HG03571 (cell line): ENCODE data around the gene KREMEN1.
"Not testable (repeated sequence)": the region's sequence is repeated elsewhere in the genome, so short reads cannot be mapped to it uniquely, and the experiment has no call there.

Source experiments
- ATAC-seq: cut with Tn5 transposase; IDR thresholded peaks from one replicate; pipeline ENCODE4 v1.9.1; 2021; ENCODE audit not compliant: unreplicated experiment

KREMEN1 gene

DNA sequence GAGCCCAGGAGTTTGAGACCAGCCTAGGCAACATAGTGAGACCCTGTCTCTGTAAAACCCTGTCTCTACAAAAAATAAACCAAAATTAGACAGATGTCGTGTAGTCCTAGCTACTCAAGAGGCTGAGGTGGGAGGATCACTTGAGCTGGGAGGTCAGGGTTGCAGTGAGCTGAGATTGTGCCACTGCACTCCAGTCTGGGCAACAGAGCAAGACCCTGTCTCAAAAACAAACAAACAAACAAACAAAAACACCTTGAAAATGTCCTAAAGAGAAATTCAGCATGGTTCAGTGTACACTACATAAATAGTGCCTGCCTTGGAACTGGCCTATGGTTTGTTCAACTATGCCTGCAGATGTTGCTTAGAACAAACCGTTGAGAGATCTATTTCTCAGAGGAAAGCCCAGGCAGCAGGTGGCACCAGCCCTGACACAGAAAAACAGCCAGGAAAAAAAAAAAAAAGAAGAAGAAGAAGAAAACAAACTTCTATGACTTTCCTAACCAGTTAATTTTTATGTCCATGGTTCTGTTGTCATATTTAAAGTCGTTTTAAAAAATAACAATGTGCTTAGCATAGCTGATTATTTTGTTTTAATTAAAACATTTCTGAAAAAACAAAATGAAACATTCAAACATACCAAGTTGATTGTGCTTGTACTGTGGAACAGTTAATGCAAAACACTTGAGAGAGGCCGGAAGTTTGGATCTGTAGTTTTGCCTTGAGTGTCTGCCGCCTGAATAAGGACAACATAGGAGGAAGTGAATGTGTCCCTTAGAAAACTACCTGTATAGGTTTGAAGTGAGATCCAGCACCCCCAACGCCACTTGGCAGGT, 5.4 kb downstream of the KREMEN1 start:
- no peak for ATAC-seq

DNA sequence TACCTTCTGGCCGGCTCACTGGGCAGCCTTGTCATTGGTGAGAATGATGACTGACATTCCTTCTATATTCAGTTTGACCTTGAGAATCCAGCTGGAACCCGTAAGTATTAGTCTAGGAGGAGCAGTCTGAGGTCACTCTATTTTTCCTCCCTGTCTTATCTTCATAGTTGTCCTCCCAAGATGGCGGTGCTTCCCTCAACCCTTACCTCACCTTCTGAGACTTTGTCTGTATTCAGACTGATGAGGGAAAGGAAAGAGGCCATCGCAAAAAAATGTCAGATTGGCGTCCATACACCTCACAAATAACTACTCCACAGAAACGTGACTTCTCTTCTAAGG, 6.0 kb downstream of the KREMEN1 start:
- no peak for ATAC-seq

GRCh38 chr22:29079218-29079901, 6.5 kb downstream of the KREMEN1 start:
- ATAC-seq, result no peak

DNA sequence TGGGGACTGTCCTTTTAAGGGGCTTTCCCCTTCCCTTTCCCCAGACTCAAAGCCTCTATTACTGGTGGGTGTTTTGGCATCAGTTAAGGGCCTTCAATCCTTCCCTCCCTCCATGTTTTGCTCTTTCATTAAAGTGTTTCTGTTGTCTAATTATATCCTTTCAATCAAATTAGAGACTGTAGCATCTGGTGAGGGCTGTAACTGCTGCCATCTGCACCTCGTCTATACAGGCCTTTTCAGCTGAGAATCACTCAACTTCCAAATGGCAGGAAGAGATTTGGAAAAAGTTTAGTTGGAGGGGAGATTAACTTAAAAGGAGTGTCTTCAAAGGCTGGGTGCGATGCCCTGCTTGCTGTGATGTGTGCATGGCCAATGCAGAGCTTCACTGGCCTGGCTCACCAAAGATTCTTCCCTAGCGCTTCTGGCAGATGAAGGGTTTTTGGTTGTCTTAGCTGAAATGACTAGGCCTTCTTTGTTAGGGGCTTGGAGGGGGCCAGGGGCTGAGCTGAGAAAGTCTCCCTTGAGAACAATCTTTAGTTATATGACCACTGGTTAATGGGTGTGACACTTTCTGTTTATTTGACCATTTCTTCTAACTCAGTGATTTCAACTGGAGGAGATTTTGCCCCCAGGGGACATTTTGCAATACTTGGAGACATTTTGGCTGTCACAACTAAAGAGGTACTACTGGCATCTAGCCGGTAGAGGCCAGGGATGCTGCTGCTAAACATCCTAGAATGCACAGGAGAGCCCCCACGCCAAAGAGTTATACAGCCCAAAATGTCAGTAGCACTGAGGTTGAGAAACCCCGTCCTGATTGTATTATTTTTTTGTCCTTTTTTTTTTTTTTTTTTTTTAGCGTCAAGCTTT, 7.5 kb downstream of the KREMEN1 start:
- ATAC-seq, result no peak

GRCh38 chr22:29081517-29082236, 8.8 kb downstream of the KREMEN1 start:
- no peak for ATAC-seq

- no peak for ATAC-seq
Observed at GRCh38 chr22:29082826-29083545, 10.2 kb downstream of the KREMEN1 start.

GRCh38 chr22:29083576-29083932, 10.7 kb downstream of the KREMEN1 start:
- ATAC-seq, result not testable (repeated sequence)

DNA sequence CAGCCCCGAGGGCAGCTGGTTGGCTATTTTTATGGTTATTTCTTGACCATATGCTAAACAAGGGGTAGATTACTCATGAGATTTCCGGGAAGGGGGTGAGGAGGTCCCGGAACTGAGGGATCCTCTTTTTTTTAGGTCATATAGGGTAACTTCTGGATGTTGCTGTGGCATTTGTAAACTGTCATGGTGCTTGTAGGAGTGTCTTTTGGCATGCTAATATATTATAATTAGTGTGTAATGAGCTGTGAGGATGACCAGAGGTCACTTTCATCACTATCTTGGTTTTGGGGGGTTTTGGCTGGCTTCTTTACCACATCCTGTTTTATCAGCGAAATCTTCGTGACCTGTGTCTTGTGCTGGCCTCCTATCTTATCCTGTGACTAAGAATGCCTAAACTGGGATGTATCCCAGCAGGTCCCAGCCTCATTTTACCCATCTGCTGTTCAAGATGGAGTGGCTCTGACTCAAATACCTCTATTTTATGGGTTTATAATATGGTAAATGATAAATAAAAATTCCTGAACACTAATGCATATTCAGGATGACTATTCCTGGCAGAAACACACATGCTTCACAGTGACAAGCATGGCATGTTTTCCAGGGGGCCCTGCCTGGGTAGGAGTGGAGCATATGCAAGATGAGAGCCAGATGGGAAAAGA, 11.2 kb downstream of the KREMEN1 start:
- no peak for ATAC-seq

DNA sequence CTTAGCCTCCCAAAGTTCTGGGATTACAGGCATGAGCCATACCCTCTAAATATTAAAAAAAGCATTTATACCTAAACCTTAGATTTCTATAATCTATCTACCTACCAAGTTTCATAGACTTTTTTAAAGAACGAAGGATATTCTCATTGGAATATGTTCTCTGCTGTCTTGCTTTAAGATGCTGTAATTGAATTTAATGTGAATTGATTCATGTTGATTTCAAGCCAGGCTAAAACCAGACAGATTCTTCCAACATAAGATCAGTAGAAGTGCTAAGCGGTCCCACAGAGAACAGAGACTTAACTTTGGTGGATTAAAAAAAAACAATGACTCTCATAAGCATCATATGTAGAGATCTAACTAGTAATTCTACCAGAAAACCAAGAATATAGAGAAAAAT, 14.2 kb downstream of the KREMEN1 start:
- ATAC-seq, result no peak

DNA sequence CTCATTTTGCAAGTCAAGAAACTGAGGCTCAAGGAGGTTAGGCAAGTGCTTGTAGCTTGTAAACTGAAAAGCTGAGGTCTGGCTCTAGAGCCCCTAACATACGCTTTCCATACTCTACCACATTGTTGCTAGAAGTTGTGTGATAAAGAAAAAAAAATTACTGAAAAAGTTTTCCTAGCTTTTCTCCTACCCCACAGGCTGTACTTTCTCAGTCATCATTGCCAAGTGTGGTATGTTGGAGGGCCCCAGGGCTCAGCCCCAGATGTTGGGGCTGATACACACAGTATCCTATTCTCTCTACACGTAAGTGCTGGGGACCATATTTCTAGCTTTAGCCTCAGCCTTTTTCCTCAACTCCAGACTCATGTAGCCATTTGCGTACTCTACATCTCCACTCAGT, 16.0 kb downstream of the KREMEN1 start:
- no peak for ATAC-seq

DNA sequence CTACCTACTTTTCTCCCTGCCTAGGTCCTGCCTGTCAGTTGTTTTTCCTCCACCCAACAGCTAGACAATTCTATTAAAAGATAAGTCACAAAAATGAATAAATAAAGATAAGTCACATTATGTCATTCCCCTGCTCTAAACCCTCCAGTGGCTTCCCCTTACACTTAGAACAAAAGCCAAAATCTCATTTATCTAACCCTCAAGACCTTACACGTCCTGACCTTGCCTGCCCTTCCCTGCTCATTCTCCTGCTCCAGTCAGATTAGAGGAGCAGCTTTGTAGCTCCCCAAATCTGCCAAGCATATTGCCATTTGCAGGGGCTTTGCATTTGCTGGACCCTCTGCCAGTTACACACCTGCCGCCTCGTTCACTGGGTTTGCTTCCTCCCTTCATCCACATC, 16.7 kb downstream of the KREMEN1 start:
- ATAC-seq, result no peak

DNA sequence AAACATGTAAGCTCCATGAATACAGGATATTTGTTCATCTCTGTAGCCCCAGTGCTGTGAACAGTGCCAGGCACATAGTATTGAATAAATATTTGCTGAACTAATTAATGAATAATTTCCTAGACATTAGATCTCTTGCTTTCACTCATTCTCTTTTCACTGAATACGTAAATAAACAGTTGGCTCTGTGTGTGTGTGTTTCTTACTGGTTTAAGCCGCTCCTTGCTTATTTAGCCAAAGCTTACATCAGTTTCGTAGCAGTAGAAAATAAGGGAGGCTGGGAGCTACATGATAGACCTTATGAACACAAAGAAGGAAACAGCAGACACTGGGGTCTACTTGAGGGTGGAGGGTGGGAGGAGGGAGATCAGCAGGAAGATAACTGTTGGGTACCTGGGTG, 17.2 kb downstream of the KREMEN1 start:
- ATAC-seq, result no peak

DNA sequence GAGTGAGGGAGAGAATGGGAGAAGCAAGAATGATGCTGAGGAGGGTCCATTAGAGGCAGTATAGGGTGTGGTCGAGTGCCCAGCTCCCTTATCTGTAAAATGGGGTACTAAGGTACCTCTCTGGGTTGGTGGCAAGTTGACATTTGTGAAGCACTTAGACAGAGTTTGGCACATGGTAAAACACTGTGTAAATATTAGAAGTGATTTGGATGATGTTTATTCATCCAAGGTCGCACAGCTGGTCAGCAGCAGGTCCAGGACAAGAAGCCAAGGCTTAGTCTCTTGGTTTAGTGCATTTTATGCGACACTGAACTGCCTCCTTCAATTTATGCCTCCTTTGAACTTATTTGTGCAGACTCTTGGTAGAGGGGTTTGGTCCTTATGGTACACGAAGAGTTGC, 19.4 kb downstream of the KREMEN1 start:
- no peak for ATAC-seq

DNA sequence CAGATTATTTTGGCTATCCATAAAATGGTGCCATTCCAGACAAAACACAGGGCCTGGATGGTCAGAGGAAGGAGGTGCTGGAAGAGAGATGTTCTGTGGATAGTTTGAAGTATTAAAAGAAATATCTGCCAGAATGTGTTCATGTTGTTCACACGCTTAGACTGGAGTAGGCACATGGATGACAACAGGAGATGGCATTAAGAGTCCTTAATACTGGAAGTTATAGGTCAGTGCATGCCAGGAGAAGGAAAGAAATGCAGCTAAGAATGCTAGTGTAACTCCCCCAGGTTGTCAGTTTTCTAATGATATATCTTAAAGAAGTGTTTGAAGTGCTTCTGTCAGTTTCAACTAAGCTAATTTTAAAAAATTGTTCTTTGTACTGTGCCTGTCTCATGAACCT, 20.2 kb downstream of the KREMEN1 start:
- ATAC-seq, result no peak

DNA sequence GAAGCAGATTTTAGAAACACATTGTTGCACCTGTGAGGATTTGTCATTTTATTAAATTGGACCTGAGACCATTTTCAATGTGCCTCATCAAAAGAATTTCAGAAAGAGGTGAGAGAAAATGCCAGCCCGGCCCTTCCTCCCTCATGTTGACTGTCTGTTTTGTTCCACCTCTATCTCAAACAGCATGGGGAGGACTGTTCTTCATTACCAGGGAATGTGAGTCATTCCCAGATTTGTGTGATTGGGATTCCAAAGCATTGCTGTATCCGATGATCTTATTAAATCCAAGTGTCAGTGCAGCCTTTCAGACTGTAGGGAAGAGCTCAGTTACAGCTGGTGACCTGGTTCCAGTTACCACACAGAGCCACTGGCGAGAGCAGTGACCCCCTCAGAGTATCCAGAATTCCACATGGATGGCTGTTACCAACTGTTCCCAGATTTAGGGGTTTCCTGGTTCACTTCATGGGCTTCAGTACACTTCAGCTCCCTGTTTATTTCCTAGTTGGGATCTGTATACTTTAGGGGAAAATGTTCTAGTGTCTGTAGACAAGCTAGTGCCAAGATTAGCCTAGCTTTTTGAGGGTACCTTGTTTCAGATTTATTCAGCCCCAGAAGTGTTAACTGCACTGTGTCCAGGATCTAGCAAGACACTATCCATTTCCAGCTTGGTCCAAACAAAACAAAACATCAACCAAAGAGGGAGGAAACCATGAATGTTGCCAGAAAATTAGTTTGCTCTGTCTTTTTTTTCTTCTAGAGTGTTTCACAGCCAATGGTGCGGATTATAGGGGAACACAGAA, 20.9 kb downstream of the KREMEN1 start:
- ATAC-seq, result no peak

DNA sequence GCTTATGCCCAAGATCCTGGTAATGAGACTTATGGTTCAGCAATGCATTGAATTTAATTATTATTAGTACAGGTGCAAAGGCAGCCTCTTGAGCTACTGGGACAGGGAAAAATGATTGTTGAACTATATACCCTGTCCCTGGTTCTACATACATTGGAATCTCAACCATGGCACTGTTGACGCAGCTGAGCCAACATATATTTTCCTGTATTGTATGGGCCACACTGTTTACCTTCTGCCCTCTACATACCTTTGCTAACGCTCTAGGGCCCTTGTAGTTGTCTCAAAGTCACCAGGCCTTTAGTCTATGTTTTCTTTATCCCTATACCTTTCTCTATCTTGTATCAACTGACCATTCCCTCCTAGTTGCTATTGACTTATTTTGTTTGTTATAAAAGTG, 22.6 kb downstream of the KREMEN1 start:
- ATAC-seq, result no peak

- ATAC-seq, result no peak
Observed at GRCh38 chr22:29096736-29097669, 24.2 kb downstream of the KREMEN1 start.

GRCh38 chr22:29098296-29098695, 25.5 kb downstream of the KREMEN1 start:
- ATAC-seq, result no peak
